ENCODE measurements around the gene SPO11. TPM values are rescaled to one million over a fixed set of nuclear protein-coding genes. Genes with fewer than 3 reads are reported as not detected.

SPO11 gene
- total RNA-seq, 5 donors from 2014 or later (not counting 1 experiment from before 2014, with no cell fraction given): not detected

DNA sequence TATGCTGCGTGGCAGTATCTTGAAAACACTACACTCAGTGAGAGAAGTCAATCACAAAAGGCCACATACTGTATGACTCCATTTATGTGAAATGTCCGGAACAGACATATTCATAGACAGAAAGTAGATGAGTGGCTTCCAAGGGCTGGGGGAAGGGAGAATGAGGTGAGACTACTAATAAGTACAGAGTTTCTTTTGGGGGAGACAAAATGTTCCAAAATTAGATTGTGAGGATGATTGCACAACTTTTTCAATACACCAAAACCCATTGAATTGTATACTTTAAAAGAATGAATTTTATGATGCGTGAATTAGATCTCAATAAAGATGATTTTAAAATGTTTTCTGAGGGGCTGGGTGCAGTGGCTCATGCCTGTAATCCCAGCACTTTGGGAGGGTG is 9.2 kb upstream of the SPO11 start:
- peaks cover 0 to 4% of the 10 kb centered on the region in 2 experiments for H3K4me1 ChIP-seq (ENCODE audit: control insufficient read depth in 1 of 2, extremely low read depth in 1 of 2, insufficient read depth in 2 of 2, low read length in 2 of 2)
- H3K27ac ChIP-seq (ENCODE audit: low read length): no peak overlapping the region
- Mint-ChIP-seq H3K4me3 (no peak overlapping the region), H3K27ac (no peak overlapping the region), H3K9me3 (peaks cover 0 to 6% (median 3%) of the 10 kb centered on the region in 3 donors), H3K36me3 (no peaks in the 10 kb centered on the region), H3K27me3 (peaks cover 45% of the 10 kb centered on the region in 2 donors), H3K4me1 (no peaks in the 10 kb centered on the region)
- peaks cover 2 to 40% of the 10 kb centered on the region in 2 experiments for H3K27me3 ChIP-seq (replicated peaks in 1 of 2; ENCODE audit: control insufficient read depth in 2 of 2, extremely low read depth in 1 of 2, insufficient read depth in 2 of 2, low read length in 1 of 2)
- H3K4me3 ChIP-seq (ENCODE audit: control insufficient read depth in 1 of 2, extremely low read depth in 1 of 2, low read length in 1 of 2): no peak overlapping the region
- ATAC-seq (replicated peaks in 1 of 4) (no peak), DNase-seq (no peak)
- WGBS (ENCODE audit: insufficient coverage): 60% methylated on average over 1 of the region's 3 CpGs
- H3K36me3 ChIP-seq (ENCODE audit: control insufficient read depth in 2 of 2, extremely low read depth in 1 of 2, insufficient read depth in 1 of 2, low read length in 1 of 2): no peaks in the 10 kb centered on the region
- ChIA-PET CTCF (no interaction called here), POLR2A (no interaction called here)
- H3K9me3 ChIP-seq: peaks cover 3% of the 10 kb centered on the region

DNA sequence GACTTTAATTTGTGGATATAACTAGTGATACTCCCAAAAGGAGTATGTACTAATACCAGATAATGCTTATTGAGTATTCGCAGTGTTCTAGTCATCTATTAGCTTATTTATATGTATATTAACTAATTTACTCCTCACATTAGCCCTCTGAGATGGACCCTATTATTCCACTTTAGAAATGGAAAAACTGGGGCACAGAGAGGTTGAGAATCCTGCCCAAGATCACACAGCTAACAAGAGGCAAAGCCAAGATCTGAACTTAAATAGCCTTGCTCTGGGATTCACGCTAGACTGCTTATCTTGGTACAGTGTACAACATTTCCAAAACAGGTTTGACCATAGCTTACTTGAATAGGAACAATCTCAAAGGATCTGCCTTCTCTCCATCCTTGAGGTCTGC is 8.5 kb upstream of the SPO11 start:
- POLR2A ChIA-PET: no interaction called here
- no peaks in the 10 kb centered on the region for H3K36me3 Mint-ChIP-seq
- no peak overlapping the region for H3K27ac Mint-ChIP-seq
- WGBS (ENCODE audit: insufficient coverage): 63% methylated on average over 1 of the region's 2 CpGs
- CTCF ChIA-PET: no interaction called here
- H3K4me1 ChIP-seq (ENCODE audit: control insufficient read depth in 1 of 2, extremely low read depth in 1 of 2, insufficient read depth in 2 of 2, low read length in 2 of 2): peaks cover 0 to 4% of the 10 kb centered on the region in 2 experiments
- peaks cover 41 to 42% of the 10 kb centered on the region in 2 donors for H3K27me3 Mint-ChIP-seq
- H3K27ac ChIP-seq (ENCODE audit: low read length): no peak overlapping the region
- H3K36me3 ChIP-seq (ENCODE audit: control insufficient read depth in 2 of 2, extremely low read depth in 1 of 2, insufficient read depth in 1 of 2, low read length in 1 of 2): no peaks in the 10 kb centered on the region
- H3K4me1 Mint-ChIP-seq: no peaks in the 10 kb centered on the region
- H3K4me3 Mint-ChIP-seq: no peak overlapping the region
- no peak overlapping the region for H3K4me3 ChIP-seq (ENCODE audit: control insufficient read depth in 1 of 2, extremely low read depth in 1 of 2, low read length in 1 of 2)
- H3K9me3 Mint-ChIP-seq: peaks cover 0 to 6% (median 3%) of the 10 kb centered on the region in 3 donors
- DNase-seq (no peak), ATAC-seq (replicated peaks in 1 of 4) (no peak)
- H3K27me3 ChIP-seq (replicated peaks in 1 of 2; ENCODE audit: control insufficient read depth in 2 of 2, extremely low read depth in 1 of 2, insufficient read depth in 2 of 2, low read length in 1 of 2): peaks cover 2 to 40% of the 10 kb centered on the region in 2 experiments
- peaks cover 3% of the 10 kb centered on the region for H3K9me3 ChIP-seq

DNA sequence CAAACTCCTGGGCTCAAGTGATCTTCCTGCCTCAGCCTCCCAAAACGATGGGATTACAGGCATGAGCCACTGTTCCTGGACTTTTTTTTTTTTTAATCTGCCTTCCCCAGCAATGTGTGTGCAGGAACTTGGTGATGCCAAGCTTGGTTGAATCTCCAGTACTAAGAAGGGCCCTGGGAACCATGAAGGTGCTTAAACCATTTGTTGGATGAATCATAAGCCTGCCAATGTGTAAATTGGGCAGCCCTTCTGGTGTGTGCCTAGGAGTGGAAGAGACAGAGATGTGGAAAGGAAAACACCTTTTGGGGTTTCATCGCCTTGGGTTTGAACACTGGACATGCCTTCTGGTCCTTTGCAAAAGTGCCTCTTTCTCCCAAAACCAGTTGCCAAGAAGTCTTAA is 7.1 kb upstream of the SPO11 start:
- Histone ChIP-seq H3K4me3 (ENCODE audit: control insufficient read depth in 1 of 2, extremely low read depth in 1 of 2, low read length in 1 of 2) (no peak overlapping the region), H3K4me1 (ENCODE audit: control insufficient read depth in 1 of 2, extremely low read depth in 1 of 2, insufficient read depth in 2 of 2, low read length in 2 of 2) (peaks cover 0 to 4% of the 10 kb centered on the region in 2 experiments), H3K27ac (ENCODE audit: low read length) (no peak overlapping the region), H3K27me3 (replicated peaks in 1 of 2; ENCODE audit: control insufficient read depth in 2 of 2, extremely low read depth in 1 of 2, insufficient read depth in 2 of 2, low read length in 1 of 2) (peaks cover 2 to 45% of the 10 kb centered on the region in 2 experiments), H3K36me3 (ENCODE audit: control insufficient read depth in 2 of 2, extremely low read depth in 1 of 2, insufficient read depth in 1 of 2, low read length in 1 of 2) (no peaks in the 10 kb centered on the region), H3K9me3 (peaks cover 3% of the 10 kb centered on the region)
- WGBS (ENCODE audit: insufficient coverage): 50% methylated on average over 1 of the region's 2 CpGs
- Mint-ChIP-seq H3K4me3 (no peak overlapping the region), H3K27ac (no peak overlapping the region), H3K27me3 (peaks cover 42 to 52% of the 10 kb centered on the region in 2 donors), H3K36me3 (no peaks in the 10 kb centered on the region), H3K4me1 (no peaks in the 10 kb centered on the region), H3K9me3 (peaks cover 0 to 6% (median 3%) of the 10 kb centered on the region in 3 donors)
- DNase-seq (no peak), ATAC-seq (replicated peaks in 1 of 4) (no peak)
- ChIA-PET CTCF (no interaction called here), POLR2A (interaction anchor here in 1 of 2 donors (0.7 kb wide), 1 partner anchor 270 kb away, joined by 3 read pairs; no protein-coding TSS in a partner anchor)

DNA sequence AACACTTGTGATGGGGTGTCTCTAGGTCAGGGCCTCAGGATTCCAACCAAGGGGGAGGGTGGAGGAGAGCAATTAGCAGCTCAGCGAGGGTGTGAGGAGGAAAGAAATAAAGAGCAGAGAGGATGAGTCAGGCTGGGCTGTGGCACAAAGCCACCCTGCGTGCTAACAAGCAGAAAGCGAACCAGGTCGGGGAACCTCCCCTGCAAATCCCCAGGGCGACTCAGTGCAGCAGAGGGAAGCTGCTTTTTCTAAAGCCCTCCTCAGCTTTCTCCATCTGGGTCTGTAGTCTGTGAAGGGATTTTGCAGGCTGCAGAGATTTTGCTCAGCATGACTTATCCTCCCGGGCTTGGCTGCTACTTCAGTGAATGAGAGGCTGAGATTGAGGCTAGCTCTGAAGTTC is 6.6 kb upstream of the SPO11 start:
- Histone ChIP-seq H3K36me3 (ENCODE audit: control insufficient read depth in 2 of 2, extremely low read depth in 1 of 2, insufficient read depth in 1 of 2, low read length in 1 of 2) (no peaks in the 10 kb centered on the region), H3K4me1 (ENCODE audit: control insufficient read depth in 1 of 2, extremely low read depth in 1 of 2, insufficient read depth in 2 of 2, low read length in 2 of 2) (peaks cover 0 to 3% of the 10 kb centered on the region in 2 experiments), H3K27me3 (replicated peaks in 1 of 2; ENCODE audit: control insufficient read depth in 2 of 2, extremely low read depth in 1 of 2, insufficient read depth in 2 of 2, low read length in 1 of 2) (peaks cover 4 to 41% of the 10 kb centered on the region in 2 experiments), H3K4me3 (ENCODE audit: control insufficient read depth in 1 of 2, extremely low read depth in 1 of 2, low read length in 1 of 2) (no peak overlapping the region), H3K27ac (ENCODE audit: low read length) (no peak overlapping the region), H3K9me3 (peaks cover 3% of the 10 kb centered on the region)
- CTCF ChIA-PET: no interaction called here
- no peak for ATAC-seq (replicated peaks in 1 of 4)
- peaks cover 0 to 6% (median 3%) of the 10 kb centered on the region in 3 donors for H3K9me3 Mint-ChIP-seq
- no peak overlapping the region for H3K27ac Mint-ChIP-seq
- POLR2A ChIA-PET: no interaction called here
- H3K36me3 Mint-ChIP-seq: no peaks in the 10 kb centered on the region
- no peak overlapping the region for H3K4me3 Mint-ChIP-seq
- H3K27me3 Mint-ChIP-seq: peaks cover 45 to 54% of the 10 kb centered on the region in 2 donors
- 13% methylated on average over 3 of the region's 6 CpGs for WGBS (ENCODE audit: insufficient coverage)
- no peak for DNase-seq
- H3K4me1 Mint-ChIP-seq: no peaks in the 10 kb centered on the region

DNA sequence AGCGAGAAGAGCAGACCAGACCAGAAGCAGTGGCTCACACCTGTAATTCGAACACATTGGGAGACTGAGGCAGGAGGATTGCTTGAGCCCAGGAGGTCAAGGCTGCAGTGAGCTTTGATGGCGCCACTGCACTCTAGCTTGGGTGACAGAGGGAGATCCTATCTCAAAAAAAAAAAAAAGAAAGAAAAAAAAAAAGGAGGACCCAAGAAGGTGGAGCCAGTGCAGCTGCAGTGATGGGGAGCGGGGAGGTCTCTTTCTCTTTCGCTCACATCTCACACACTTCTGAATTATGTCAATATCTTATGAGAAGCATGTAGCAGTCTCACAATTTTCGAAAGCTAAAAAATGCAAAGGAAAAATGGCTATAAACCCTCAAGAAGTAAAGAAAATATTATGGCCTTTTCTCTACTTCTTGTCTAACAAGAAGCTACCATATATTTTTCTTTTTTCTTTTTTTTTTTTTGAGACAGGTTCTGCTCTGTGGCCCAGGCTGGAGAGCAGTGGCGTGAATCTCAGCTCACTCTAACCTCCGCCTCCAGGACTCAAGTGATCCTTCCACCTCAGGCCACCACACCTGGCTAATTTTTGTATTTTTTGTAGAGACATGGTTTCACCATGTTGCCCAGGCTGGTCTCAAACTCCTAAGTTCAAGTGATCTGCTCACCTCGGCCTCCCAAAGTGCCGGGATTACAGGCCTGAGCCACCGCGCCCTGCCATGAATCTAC is 3.8 kb upstream of the SPO11 start:
- Histone ChIP-seq H3K9me3 (peaks cover 3% of the 10 kb centered on the region), H3K4me1 (ENCODE audit: control insufficient read depth in 1 of 2, extremely low read depth in 1 of 2, insufficient read depth in 2 of 2, low read length in 2 of 2) (no peaks in the 10 kb centered on the region), H3K4me3 (ENCODE audit: control insufficient read depth in 1 of 2, extremely low read depth in 1 of 2, low read length in 1 of 2) (no peak overlapping the region), H3K27me3 (replicated peaks in 1 of 2; ENCODE audit: control insufficient read depth in 2 of 2, extremely low read depth in 1 of 2, insufficient read depth in 2 of 2, low read length in 1 of 2) (peaks cover 11 to 40% of the 10 kb centered on the region in 2 experiments), H3K27ac (ENCODE audit: low read length) (no peak overlapping the region), H3K36me3 (ENCODE audit: control insufficient read depth in 2 of 2, extremely low read depth in 1 of 2, insufficient read depth in 1 of 2, low read length in 1 of 2) (no peaks in the 10 kb centered on the region)
- ChIA-PET CTCF (no interaction called here), POLR2A (no interaction called here)
- peaks cover 0 to 6% (median 3%) of the 10 kb centered on the region in 3 donors for H3K9me3 Mint-ChIP-seq
- DNase-seq (no peak), ATAC-seq (replicated peaks in 1 of 4) (no peak)
- no peaks in the 10 kb centered on the region for H3K4me1 Mint-ChIP-seq
- no peaks in the 10 kb centered on the region for H3K36me3 Mint-ChIP-seq
- 50% methylated on average over 3 of the region's 12 CpGs for WGBS (ENCODE audit: insufficient coverage)
- H3K27ac Mint-ChIP-seq: no peak overlapping the region
- peaks cover 36 to 41% of the 10 kb centered on the region in 2 donors for H3K27me3 Mint-ChIP-seq
- no peak overlapping the region for H3K4me3 Mint-ChIP-seq

DNA sequence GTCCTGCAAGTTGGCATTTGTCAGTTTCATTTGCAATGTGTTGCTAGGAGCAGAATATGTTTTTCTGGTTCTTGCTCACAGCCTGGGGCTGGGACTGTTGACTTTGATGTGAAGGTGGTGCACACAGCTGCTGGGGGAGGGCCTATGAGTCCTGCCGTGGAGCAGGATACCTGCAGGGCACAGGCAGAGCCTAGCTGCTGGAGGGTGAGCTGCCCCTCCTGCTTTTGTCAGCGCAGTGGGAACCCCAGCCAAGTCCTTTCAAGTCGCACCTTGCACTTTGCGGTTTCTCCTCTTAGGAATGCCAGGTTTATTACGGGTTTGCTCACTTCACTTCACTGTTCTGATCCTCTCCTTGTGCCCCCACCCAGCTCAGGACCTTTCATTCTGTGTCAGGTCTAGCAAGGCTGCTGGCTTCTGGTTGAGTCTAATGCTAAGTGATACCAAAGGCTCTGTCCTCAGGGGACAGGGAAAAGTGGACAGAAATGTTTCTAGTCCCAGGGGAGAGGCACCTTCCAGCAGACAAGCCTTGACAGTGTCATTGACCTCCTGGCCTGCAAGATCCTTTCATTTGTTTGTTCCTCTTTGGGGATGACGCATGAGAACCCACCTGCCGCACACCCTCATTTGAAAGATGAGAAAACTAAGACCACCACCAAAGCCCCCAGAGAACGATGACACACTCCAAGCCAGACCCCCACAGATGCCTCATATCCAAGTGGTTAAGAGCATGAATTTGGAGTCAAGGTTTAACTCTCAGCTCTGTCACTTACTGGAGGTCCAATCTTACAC is 2.7 kb upstream of the SPO11 start:
- Mint-ChIP-seq H3K9me3 (peaks cover 0 to 6% (median 3%) of the 10 kb centered on the region in 3 donors), H3K36me3 (no peaks in the 10 kb centered on the region), H3K27ac (no peak overlapping the region), H3K4me1 (no peaks in the 10 kb centered on the region), H3K4me3 (no peak overlapping the region), H3K27me3 (peaks cover 36 to 42% of the 10 kb centered on the region in 2 donors)
- DNase-seq (no peak), ATAC-seq (replicated peaks in 1 of 4) (no peak)
- ChIA-PET POLR2A (no interaction called here), CTCF (no interaction called here)
- 12% methylated on average over 4 of the region's 8 CpGs for WGBS (ENCODE audit: insufficient coverage)
- H3K4me1 ChIP-seq (ENCODE audit: control insufficient read depth in 1 of 2, extremely low read depth in 1 of 2, insufficient read depth in 2 of 2, low read length in 2 of 2): no peaks in the 10 kb centered on the region
- H3K27me3 ChIP-seq (replicated peaks in 1 of 2; ENCODE audit: control insufficient read depth in 2 of 2, extremely low read depth in 1 of 2, insufficient read depth in 2 of 2, low read length in 1 of 2): peaks cover 17 to 33% of the 10 kb centered on the region in 2 experiments
- H3K27ac ChIP-seq (ENCODE audit: low read length): no peak overlapping the region
- H3K9me3 ChIP-seq: peaks cover 3% of the 10 kb centered on the region
- no peak overlapping the region for H3K4me3 ChIP-seq (ENCODE audit: control insufficient read depth in 1 of 2, extremely low read depth in 1 of 2, low read length in 1 of 2)
- no peaks in the 10 kb centered on the region for H3K36me3 ChIP-seq (ENCODE audit: control insufficient read depth in 2 of 2, extremely low read depth in 1 of 2, insufficient read depth in 1 of 2, low read length in 1 of 2)
